ENCODE results near the gene PPEF1. TPM values are rescaled to one million over a fixed set of nuclear protein-coding genes. Genes with fewer than 3 reads are reported as not detected.
"Not testable (repeated sequence)": the region's sequence is repeated elsewhere in the genome, so short reads cannot be mapped to it uniquely, and the experiment has no call there.

The PPEF1 gene
- total RNA-seq, 1 donor from 2014 or later, result not detected

DNA sequence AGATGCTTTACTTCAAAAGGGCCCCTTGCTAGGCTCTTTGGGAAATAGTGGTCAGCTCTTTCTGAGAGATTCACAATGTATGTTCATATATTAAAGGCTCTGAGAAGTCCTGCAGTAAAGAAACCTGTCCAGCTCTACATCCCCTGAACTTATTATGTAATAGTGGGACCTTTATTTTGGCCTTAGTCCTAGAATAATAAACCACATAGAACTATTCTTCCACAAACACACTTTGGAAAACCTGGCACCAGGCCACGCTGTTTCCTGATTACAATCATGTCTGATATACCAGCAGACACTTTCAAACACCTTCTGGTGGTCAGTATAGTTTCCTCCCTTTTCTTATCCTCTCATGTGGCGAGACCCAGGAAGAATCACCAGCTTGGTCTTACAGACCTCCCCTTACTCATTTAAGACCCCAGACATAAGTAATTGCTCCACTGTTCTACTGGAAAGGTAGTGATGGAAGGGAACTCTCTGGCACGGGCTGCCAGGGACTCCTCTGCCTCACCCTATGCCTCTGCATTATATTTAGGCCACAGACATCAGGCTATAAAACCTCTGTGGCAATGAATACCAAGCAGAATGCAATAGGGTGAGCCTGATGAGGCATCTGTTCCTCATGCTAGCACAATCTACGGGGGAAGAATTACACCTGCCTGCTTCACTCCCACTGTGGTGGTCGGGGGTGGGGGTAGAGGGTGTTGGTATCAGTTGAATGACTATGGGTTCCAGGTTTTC is 5.7 kb upstream of the PPEF1 start:
- DNase-seq (ENCODE audit: low read depth in 2 of 2), result peak; percentile 76 to 89

DNA sequence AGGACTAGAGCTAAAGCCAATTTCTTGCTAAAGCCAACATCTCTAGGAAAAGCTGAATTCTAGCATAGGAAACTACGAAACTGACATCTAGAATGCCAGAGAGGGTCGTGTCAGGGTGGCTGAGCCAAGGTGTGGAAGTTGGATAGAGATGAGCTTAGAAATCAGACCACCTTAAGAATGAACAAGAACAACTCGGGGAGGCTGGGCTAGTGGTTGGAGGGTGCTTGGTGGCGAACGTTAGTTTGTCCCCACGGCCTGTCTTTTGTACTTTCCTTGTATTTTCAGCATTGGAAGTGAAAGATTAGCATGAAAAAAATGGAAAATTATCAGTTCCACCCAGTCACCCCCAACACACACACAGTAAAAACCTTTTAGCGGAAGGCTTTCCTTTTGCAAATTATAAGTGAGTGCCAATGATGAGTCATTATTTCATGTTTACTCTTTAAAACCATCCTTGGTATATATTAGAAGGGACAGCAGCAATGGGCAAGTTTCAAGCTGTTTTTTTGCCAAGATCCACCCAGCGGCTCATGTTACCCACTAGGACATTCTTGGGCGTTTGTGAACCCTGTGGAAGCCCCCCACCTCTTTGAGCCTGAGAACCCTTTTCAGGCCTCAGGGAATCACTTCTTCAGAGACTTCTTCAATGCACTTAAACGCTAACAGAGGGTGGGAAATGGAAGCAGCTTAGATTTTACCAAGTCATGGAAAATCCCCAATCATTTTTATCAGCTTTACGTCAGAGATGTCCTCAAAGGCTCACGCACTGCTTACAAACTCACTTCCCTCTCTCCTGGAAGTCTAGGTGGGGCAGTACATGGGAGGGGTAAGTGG is 4.9 kb upstream of the PPEF1 start:
- DNase-seq (ENCODE audit: low read depth in 2 of 2), result peak; percentile 22 to 64

GRCh38 chrX:18709833-18710232 is 2.4 kb downstream of the PPEF1 start:
- DNase-seq (ENCODE audit: low read depth in 2 of 2), result no peak

- no peak for DNase-seq (ENCODE audit: low read depth in 2 of 2)
These were observed 7.5 kb downstream of the PPEF1 start for GRCh38 chrX:18714910-18715309.

GRCh38 chrX:18719852-18720251 is 12.4 kb downstream of the PPEF1 start:
- no peak for DNase-seq (ENCODE audit: low read depth in 2 of 2)

- DNase-seq (ENCODE audit: low read depth in 2 of 2), result no peak
These were observed 14.4 kb downstream of the PPEF1 start for GRCh38 chrX:18721683-18722499.

DNA sequence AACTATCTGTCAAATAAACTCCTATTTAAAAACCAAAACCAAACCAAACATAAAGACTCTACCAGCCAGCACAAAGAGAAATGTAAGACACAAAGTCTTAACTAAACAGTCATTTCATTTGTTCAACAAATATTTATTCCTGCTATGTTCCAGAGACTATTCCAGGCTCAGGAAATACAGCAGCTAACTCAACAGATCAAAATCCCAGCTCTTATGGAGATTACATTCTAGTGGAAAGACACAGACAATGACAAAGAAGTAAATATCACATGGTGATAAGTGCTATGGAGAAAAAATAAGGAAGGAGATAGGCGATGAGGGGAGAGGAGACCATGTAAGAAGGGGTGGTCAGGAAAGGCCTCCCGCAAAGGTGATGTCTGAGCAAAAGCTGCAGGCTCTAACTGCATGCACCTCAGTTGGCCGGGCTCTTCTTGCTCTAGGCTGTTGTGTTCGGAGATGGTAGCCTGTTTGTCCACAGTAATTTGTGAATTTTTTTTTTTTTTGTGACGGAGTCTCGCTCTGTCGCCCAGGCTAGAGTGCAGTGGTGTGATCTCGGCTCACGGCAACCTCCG is 15.1 kb downstream of the PPEF1 start:
- no peak for DNase-seq (ENCODE audit: low read depth in 2 of 2)

GRCh38 chrX:18725310-18725943 is 18.0 kb downstream of the PPEF1 start:
- peak in 1 of 2 donors; percentile 52 for DNase-seq (ENCODE audit: low read depth in 2 of 2)

- DNase-seq (ENCODE audit: low read depth in 2 of 2), result no peak
These were observed 25.8 kb downstream of the PPEF1 start for GRCh38 chrX:18733287-18733686.

- not testable (repeated sequence) for DNase-seq (ENCODE audit: low read depth in 2 of 2)
These were observed 32.2 kb downstream of the PPEF1 start for GRCh38 chrX:18739609-18740008.

- DNase-seq (ENCODE audit: low read depth in 2 of 2), result no peak
These were observed 41.1 kb downstream of the PPEF1 start for GRCh38 chrX:18748499-18748898.

DNA sequence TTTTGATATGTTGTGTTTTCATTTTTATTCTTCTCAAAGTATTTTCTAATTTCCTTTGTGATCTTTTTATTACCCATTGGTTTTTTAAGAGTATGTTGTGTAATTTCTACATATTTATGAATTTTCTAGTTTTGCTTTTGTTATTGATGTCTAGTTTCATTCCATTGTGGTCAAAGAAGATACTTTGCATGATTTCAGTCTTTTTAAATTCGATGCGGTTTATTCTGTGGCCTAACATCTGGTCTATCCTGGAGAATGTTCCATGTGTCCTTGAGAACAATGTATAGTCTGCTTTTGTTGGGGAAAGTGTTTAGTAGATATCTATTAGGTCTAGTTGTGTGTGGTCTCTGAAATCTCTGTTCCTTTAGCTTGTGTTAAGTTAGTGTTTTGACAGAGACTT is 46.2 kb downstream of the PPEF1 start:
- no peak for DNase-seq (ENCODE audit: low read depth in 2 of 2)

- DNase-seq (ENCODE audit: low read depth in 2 of 2), result peak; percentile 54 to 82
These were observed 48.2 kb downstream of the PPEF1 start for GRCh38 chrX:18755651-18756050.

- no peak for DNase-seq (ENCODE audit: low read depth in 2 of 2)
These were observed 50.8 kb downstream of the PPEF1 start for GRCh38 chrX:18757956-18758932.

DNA sequence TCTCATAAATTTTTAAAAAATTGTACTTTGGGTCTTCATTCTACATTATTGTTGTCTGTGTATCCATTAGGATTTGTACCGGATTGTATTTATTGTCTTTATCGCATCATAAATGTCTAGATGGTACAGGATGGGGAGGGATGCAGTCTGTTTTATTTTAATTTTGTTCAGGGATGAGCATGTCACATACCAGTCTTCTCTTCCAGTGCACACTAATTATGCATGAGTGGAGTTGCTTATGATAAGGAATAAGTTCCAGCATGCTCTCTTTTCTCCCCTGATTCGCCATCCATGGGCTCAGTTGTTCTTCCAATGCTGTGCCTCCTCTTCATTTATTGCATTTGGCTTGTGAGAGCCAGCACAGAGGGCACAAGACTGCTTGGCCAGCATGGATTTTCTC is 54.3 kb downstream of the PPEF1 start:
- no peak for DNase-seq (ENCODE audit: low read depth in 2 of 2)

DNA sequence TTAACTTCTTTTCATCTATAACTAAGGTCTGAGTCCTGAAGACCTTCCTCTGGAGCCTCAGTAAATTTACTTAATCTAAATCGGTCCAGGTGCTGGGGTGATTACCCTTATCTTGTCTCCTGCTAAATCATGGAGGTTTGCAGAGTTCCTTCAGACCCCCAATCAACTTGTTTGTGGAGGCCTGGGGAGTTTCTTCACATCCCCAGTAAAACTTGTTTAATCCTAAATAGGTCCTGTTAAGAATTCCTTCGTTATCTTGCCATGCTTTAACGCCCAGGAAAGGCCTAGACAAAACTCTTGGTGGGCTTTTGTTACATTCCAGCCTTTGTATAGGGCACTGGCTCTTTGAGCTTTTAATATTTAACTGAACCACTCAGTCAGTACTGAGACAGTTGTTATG is 55.7 kb downstream of the PPEF1 start:
- DNase-seq (ENCODE audit: low read depth in 2 of 2), result not testable (repeated sequence)

DNA sequence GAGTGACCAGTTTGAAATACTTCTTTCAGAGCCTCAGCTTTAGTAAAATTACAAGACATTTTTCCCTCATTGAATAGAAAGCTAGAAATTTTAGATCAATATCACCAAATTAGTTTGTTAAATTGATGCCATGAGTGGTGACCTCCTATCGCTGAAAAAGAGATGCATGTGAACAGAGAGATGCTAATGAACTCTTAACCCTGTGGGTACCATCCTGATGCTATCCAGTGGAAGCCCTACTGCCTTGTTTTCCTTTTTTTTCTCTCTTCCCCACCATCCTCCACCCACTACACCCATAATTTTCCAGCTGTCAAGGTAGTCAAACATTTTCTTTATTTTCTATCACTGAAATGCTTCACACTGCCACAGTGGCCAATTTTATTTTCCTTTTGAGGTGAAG is 61.9 kb downstream of the PPEF1 start:
- DNase-seq (ENCODE audit: low read depth in 2 of 2), result no peak

- DNase-seq (ENCODE audit: low read depth in 2 of 2), result peak; percentile 3 to 57
These were observed 62.5 kb downstream of the PPEF1 start for GRCh38 chrX:18769812-18770573.

- DNase-seq (ENCODE audit: low read depth in 2 of 2), result no peak
These were observed 82.5 kb downstream of the PPEF1 start for GRCh38 chrX:18789916-18790315.
